Left renal pelvis (tissue), 4 donors: ENCODE results near the gene MYOCOS. TPM values are rescaled to one million over a fixed set of nuclear protein-coding genes. Genes with fewer than 3 reads are reported as not detected.
"Not testable (repeated sequence)": the region's sequence is repeated elsewhere in the genome, so short reads cannot be mapped to it uniquely, and the experiment has no call there.

ENCODE experiments used
- DNase-seq, 4 donors: peaks; one replicate each; pipeline ENCODE4 v3.0.0-alpha.2; 2013; ENCODE audit warnings: low read depth in 4 of 4, low spot score in 3 of 4
- polyA plus RNA-seq, 4 donors: library from polyadenylated mRNA; unstranded; fragments of 120-200 nt; gene quantifications; one replicate each; pipeline ENCODE4 v1.2.1, GENCODE V29; 2013; ENCODE audit not compliant: insufficient read length in 4 of 4

MYOCOS gene, protein sequence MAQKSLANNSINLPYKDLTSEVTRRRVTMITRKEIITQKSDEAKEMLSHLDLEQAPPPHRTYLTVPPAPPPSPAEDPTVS
- polyA plus RNA-seq: under 1 TPM in 3 of 4 donors, not detected in 1; 0.37 to 0.61 (median 0.52) TPM

GRCh38 chr1:171622152-171622462, at the start of gene MYOCOS:
Gene MYOCOS (plus strand): TSS chr1:171622243. CDS start chr1:171623884, 1,641 bp downstream.
- DNase-seq: no peak

- DNase-seq: no peak
Measured at GRCh38 chr1:171576144-171576543, 45.9 kb upstream of the MYOCOS start.

- DNase-seq: no peak
Measured at GRCh38 chr1:171581226-171581625, 40.8 kb upstream of the MYOCOS start.

DNA sequence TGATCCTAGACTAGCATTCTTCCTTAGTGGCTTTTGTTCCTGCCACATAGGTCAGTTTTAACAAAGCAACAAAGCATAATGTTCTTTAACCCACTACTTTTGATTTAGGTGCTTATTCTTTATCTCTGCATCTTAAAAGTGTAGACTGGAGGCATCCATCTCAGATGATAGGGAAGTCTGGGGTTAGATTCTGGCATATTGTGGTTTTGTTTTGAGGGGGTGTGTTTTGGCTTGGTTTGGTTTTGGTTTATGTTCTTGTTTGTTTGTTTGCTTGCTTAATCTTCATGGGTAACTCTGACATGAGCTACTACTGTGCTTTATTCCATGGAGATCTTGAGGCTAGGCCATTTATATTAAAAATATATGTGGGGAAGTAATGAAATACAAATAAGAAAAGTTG, 40.3 kb upstream of the MYOCOS start:
- DNase-seq: no peak

- DNase-seq: no peak
Measured at GRCh38 chr1:171582589-171582988, 39.5 kb upstream of the MYOCOS start.

DNA sequence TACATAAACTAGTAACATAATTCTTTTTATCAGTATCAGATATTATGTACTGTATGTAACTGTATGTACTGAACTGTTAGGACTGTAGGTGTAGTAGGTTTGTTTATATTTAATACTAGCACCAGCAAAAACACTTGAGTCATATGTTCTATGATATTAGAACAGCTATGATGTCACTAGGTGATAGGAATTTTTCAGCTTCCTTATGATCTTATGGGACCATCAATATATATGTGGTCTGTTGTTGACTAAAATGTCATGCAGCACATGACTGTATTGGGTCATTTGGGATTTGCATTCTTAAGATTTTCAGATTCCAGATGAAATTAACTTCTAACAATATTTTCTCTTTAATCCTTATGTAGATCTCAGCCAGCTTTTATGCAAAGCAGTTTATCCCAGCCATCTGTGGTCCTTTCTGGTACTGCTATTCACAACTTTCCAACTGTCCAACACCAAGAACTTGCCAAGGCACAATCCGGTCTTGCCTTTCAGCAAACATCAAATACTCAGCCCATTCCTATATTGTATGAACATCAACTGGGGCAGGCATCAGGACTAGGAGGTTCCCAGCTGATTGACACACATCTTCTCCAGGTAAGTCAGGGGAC, 38.3 kb upstream of the MYOCOS start:
- no peak for DNase-seq

DNA sequence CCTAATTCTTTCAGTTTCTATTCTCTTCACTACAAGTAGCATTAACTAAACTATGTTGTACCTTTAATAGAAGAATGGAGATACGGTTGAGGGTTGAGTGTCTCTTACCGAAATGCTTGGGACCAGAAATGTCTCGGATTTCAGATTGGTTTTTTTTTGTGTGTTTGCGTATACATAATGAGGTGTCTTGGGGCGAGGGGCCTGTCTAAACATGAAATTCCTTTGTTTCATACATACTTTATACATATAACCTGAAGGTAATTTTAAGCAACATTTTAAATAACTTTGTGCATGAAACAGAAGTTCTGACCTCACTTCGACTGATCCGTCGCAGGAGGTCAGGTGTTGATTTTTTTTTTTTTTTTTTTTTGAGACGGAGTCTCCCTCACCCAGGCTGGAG, 36.3 kb upstream of the MYOCOS start:
- DNase-seq: no peak

- DNase-seq: no peak
Measured at GRCh38 chr1:171588230-171588629, 33.8 kb upstream of the MYOCOS start.

- no peak for DNase-seq
Measured at GRCh38 chr1:171590022-171590421, 32.0 kb upstream of the MYOCOS start.

DNA sequence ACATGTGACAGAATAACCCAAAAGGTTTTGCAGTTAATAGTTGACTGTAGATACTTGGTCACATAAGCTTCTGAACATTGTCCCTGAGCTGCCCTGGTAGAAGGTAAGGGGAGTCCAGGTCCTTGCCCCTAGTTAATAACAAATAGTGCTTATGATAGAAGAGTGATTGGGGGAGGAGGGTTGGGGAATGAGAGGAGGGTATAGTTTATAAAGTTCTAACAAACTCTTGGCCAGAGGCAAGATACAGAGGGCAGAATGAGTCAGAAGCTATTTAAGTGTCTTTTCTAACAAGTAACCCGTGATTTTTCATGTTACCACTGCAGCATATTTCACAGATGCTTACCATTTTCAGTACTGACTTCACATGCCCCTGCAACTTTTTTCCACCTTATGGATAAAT, 26.7 kb upstream of the MYOCOS start:
- peak in 1 of 4 donors; percentile 24 for DNase-seq

DNA sequence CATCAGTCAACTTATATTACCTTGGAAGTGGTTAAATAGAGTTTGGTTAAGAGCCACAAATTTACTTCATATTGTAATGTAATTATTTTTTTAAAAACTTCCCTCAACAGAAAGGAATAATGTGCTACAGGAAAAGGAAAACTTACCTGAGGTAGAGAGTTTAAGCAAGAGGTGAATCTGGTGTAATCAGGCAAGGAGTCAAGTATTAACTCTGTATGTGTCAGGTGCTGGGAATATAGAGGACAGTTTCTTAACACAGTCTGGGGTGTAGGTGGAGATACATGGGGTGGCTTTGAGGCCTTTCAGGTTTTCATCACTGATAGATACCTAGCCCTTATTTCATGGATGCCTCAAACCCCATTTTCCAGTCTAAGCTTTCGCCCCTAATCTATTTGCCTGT, 25.9 kb upstream of the MYOCOS start:
- no peak for DNase-seq

- DNase-seq: no peak
Measured at GRCh38 chr1:171596705-171597104, 25.3 kb upstream of the MYOCOS start.

GRCh38 chr1:171597203-171597602, 24.8 kb upstream of the MYOCOS start:
- no peak for DNase-seq

- DNase-seq: not testable (repeated sequence)
Measured at GRCh38 chr1:171600310-171600709, 21.7 kb upstream of the MYOCOS start.

GRCh38 chr1:171600862-171601261, 21.2 kb upstream of the MYOCOS start:
- DNase-seq: no peak

DNA sequence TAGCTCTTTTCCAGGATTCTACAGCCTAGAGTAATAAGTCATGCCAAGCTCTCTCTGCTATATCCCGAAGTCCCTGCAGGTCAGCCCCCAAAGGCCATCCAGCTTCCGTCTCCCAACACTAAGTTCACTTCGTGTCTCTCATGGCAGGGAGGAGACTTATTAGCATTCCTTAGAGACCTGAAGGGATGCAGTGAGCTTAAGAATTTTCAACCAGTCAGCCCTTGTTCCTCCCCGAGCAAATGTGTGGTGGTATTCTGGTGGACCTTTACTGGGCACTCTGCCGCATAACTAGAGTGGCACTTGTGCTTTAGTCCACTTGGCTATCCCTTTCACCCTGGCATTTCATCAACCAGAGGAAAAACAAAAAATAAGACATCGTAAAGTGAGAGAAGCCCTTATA, 19.0 kb upstream of the MYOCOS start:
- not testable (repeated sequence) for DNase-seq

DNA sequence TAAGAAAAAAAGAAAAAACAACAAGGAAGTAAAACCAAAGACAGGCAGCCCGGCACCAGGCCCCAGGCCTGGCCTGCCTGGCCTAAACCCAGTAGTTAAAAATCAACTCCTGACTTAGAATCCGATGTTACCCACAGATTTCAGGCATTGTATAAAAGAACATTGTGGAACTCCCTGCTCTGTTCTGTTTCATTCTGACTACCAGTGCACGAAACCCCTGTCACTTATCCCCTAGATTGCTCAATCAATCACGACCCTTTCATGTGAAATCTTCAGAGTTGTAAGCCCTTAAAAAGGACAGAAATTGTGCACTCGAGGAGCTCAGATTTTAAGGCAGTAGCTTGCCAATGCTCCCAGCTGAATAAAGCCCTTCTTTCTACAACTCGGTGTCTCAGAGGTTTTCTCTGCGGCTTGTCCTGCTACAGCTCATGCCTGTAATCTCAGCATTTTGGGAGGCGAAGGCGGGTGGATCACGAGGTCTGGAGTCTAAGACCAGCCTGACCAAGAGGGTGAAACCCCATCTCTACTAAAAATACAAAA, 15.6 kb upstream of the MYOCOS start:
- DNase-seq: no peak

DNA sequence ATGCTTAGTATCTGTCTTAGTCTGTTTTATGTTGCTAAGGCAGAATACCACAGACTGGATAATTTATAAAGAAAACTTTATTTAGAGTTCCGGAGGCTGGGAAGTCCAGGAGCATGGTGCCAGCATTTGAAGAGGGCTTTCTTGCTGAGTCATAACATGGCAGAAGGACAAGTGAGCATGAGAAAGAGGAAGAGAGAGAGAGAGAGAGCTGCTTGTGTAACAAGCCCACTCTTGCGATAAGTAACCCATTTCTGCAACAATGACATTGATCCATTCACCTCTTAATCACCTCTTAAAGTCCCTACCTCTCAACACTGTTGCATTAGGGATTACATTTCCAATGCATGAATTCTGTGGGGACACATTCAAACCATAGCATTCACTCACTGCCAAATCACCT, 11.7 kb upstream of the MYOCOS start:
- DNase-seq: no peak

DNA sequence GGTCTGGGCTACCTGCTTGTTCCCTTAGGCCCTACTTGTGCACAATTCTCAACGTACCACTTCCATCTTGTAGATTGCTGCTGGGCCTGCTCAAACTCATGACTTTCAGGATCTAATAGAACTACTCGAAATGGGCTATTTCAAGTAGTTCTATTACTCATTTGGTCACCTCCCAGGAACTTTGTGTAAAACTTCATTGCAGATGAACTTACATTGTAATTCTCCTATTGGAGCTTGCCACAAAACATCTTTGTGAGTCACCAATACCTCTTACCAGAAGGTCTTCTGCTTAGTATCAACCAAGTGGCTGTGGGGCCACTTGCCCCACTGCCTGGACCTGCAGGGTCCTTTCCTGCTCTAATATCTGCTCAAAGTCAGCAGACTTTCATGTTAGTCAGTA, 10.7 kb upstream of the MYOCOS start:
- no peak for DNase-seq

DNA sequence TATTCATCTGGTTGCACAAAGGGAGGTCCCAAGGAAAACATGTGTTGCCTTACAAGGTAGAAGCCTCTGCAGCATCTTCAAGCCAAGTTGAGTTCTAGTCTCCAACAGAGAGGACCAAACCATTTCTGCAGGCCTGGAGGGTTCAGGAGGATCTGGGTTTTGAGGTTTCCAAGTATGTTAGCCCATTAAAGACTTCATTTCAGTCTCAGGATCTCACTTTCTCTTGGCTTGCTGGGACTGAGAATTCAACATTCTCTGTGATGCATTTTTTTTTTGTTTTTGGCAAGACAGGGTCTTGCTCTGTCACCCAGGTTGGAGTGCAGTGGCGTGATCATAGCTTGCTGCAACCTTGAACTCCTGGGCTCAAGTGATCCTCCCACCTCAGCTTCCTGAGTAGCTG, 8.8 kb upstream of the MYOCOS start:
- DNase-seq: no peak

GRCh38 chr1:171615122-171615906, 6.7 kb upstream of the MYOCOS start:
- DNase-seq: not testable (repeated sequence)

DNA sequence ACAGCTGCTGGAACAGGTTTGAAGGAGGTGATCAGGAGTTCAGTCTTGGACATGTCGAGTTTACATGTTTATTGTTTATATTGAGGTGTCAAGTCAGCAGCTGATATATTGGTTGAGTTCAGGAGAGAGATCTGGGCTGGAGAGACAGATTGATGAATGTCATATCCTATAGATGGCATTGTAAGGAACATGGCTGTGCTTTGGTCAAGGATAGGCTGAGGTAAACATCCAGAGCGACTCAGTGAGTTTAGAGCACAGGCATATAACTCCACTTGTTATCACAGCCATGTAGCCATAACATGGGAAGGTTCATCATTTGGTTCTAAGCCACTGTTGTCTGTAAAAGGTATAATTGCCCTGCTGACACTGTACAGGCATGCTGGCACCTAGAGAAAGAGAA, 5.5 kb upstream of the MYOCOS start:
- no peak for DNase-seq
